Endothelial cell of umbilical vein (primary cell): ENCODE data around the gene SEC16B. TPM values are rescaled to one million over a fixed set of nuclear protein-coding genes. Genes with fewer than 3 reads are reported as not detected.

Source experiments
- BruUV-seq: library from RNA; stranded (reverse); fragments of 400-500 nt; replicated peaks from 2 replicates; lab custom pipeline; 2021; lab: Mats Ljungman, UMichigan
- CTCF ChIA-PET: fragments of 300-600, 350-600 bp; sonication (Branson Sonifier 250); formaldehyde crosslinking; loops from one replicate; lab custom pipeline; 2021; ENCODE audit warnings: antibody characterized with exemption, inconsistent platforms; lab: Charles Lee
- POLR2A ChIA-PET: fragments of 300-600, 350-600 bp; sonication (Branson Sonifier 250); formaldehyde crosslinking; loops from one replicate; lab custom pipeline; 2021; ENCODE audit warnings: antibody characterized with exemption, inconsistent platforms; lab: Charles Lee
- DNase-seq: peaks from one replicate; pipeline ENCODE4 v3.0.0-alpha.2; 2011; ENCODE audit warnings: low read depth, low spot score
- FAIRE-seq: peaks from 2 replicates; lab custom pipeline; 2011; peaks lifted over from hg19 to GRCh38; lab: Jason Lieb, UNC
- H2AFZ ChIP-seq: 2 replicates; pipeline ENCODE4 v1.6.0; 2012; ENCODE audit warnings: low read depth, low read length, control low read depth, inconsistent platforms
- H3K27ac ChIP-seq: 2 replicates; pipeline ENCODE4 v1.5.1; 2011; ENCODE audit warnings: low read depth, mild to moderate bottlenecking, control low read depth, low read length, moderate library complexity; ENCODE audit not compliant: insufficient read depth
- H3K27me3 ChIP-seq, 2 experiments: 2 replicates each; pipeline versions ENCODE4 v1.6.0 to v1.6.1; 2011; ENCODE audit warnings: low read length in 2 of 2, mixed read lengths in 1 of 2; ENCODE audit not compliant: control insufficient read depth in 2 of 2, insufficient read depth in 2 of 2
- H3K36me3 ChIP-seq, 2 experiments: 2 replicates in 1 of 2; 3 replicates in 1 of 2; pipeline ENCODE4 v1.5.1; 2011; ENCODE audit warnings: low read length in 2 of 2, mild to moderate bottlenecking in 1 of 2, moderate library complexity in 1 of 2; ENCODE audit not compliant: control insufficient read depth in 2 of 2, insufficient read depth in 2 of 2; ENCODE audit errors: extremely low read depth in 1 of 2
- H3K4me1 ChIP-seq: 3 replicates; pipeline ENCODE4 v1.5.1; 2011; ENCODE audit warnings: mild to moderate bottlenecking, low read length; ENCODE audit not compliant: control insufficient read depth, insufficient read depth; ENCODE audit errors: extremely low read depth
- H3K4me2 ChIP-seq: 2 replicates; pipeline ENCODE4 v1.6.1; 2011; ENCODE audit warnings: low read length, control low read depth, mixed read lengths; ENCODE audit not compliant: insufficient read depth
- H3K4me3 ChIP-seq, 3 experiments: fragments of 200-600 bp in 1 of 3; sonication (generic), shearing (Covaris generic) in 1 of 3; replicated peaks in 1 of 3; 2 replicates each; pipeline ENCODE4 v1.5.1; 2011 to 2016; ENCODE audit warnings: control low read depth in 3 of 3, low read length in 3 of 3, mild to moderate bottlenecking in 2 of 3, inconsistent platforms in 1 of 3, low read depth in 1 of 3, moderate library complexity in 1 of 3; ENCODE audit not compliant: insufficient read depth in 1 of 3
- H3K79me2 ChIP-seq: 2 replicates; pipeline ENCODE4 v1.6.0; 2012; ENCODE audit warnings: low read length, inconsistent platforms; ENCODE audit not compliant: control insufficient read depth, insufficient read depth
- H3K9ac ChIP-seq: replicated peaks from 2 replicates; pipeline ENCODE3; 2011; ENCODE audit warnings: low read length, control low read depth; ENCODE audit not compliant: insufficient read depth; ENCODE audit errors: extremely low read depth
- H3K9me1 ChIP-seq: replicated peaks from 3 replicates; pipeline ENCODE4 v1.6.0; 2011; ENCODE audit warnings: mild to moderate bottlenecking, low read length; ENCODE audit not compliant: control insufficient read depth, insufficient read depth; ENCODE audit errors: extremely low read depth
- H3K9me3 ChIP-seq: replicated peaks from 2 replicates; pipeline ENCODE4 v1.5.1; 2012; ENCODE audit warnings: low read length, inconsistent platforms; ENCODE audit not compliant: control insufficient read depth, insufficient read depth
- H4K20me1 ChIP-seq: replicated peaks from 2 replicates; pipeline ENCODE3; 2011; ENCODE audit warnings: mild to moderate bottlenecking, low read length; ENCODE audit not compliant: control insufficient read depth, insufficient read depth; ENCODE audit errors: extremely low read depth
- POLR2A ChIP-seq: IDR thresholded peaks from 2 replicates; pipeline ENCODE4 v1.6.1; 2012; ENCODE audit warnings: low read depth, mild to moderate bottlenecking, control low read depth, low read length
- dilution Hi-C: fragments of 300-500 bp; cut with MboI; formaldehyde crosslinking; loops from one replicate; pipeline ENCODE4 v1.15.0; 2019; ENCODE audit warnings: low sequenced_read_pairs; ENCODE audit not compliant: extremely low pct_ligation_motif_present
- intact Hi-C: fragments of 100-400 bp; cut with micrococcal nuclease; formaldehyde crosslinking; loops from one replicate; pipeline ENCODE4 v1.10.0; 2022
- polyA plus RNA-seq, 4 experiments: library from polyadenylated mRNA; depleted of rRNA in 3 of 4; stranded (reverse) in 3 of 4; unstranded in 1 of 4; fragments of >200 nt; gene quantifications; 2 replicates each; pipeline versions ENCODE4 v1.2.1 to v1.2.3, GENCODE V29; 2011 to 2012; ENCODE audit warnings: missing spikeins in 1 of 4
- total RNA-seq: library from RNA; stranded (reverse); gene quantifications from 2 replicates; pipeline ENCODE4 v1.2.3, GENCODE V29; 2021
- TF ChIP-seq, protein P1 (sequence below): IDR thresholded peaks from 2 replicates; pipeline ENCODE4 v1.6.1; 2011; ENCODE audit not compliant: insufficient read depth, insufficient read length
- TF ChIP-seq, protein P2 (sequence below), 2 donors: IDR thresholded peaks; 1 replicate in 1 of 2; 2 replicates in 1 of 2; pipeline ENCODE4 v1.5.1; 2011; ENCODE audit warnings: low read length in 2 of 2, mild to moderate bottlenecking in 2 of 2, moderate library complexity in 2 of 2, control low read depth in 1 of 2, inconsistent platforms in 1 of 2, low read depth in 1 of 2; ENCODE audit not compliant: insufficient read depth in 1 of 2; ENCODE audit errors: extremely low read depth in 1 of 2

SEC16B gene
- total and polyA plus RNA-seq, 2 donors (not counting 3 experiments of a cell fraction or from before 2014, with no cell fraction given) = 0.44 to 0.58 TPM

DNA sequence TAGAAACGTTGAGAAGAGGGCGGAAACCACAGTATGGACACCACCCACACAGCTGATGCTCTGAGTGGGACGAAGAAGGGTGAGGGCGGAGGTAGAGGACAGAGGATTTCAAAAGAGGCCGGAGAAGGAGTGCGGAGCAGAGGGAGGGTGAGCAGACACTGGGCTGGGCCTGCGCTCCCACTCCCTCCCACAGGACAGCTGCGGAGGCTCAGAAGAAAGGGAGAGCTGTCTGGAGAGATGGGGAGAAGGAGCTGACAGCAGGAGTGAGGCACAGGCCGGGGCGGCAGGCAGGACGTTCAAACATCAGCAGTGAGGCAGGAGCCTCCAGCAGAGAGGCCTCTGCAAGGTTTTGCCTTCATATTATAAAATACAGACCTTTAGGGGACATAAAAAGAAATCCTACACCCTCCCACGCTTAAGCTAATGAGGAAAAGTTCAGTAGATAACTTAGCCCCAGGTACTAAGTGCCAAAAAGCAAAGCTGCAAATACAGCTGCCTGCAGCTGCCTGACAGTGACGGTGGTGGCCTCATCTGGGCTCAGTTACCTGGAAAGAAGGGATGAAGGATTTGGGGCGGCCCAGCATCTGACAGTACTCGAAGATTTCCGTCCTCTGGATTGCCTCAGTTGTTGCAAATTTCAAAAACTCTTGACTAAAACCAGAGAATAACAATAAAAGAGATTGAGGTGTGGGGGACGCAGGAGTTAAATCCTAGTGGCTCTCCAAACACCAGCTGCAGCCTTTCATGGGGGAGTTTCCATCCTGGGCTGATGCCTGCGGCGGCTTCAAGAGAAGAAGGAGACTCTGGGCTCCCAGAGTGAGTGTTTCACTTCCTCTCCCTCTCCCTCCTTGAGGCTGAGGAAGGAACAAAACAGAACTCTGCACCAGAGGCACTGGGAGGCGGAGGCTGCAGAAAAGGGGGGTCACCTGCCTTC, 25.6 kb downstream of the SEC16B start:
- ChIA-PET POLR2A (no interaction called here), CTCF (interaction anchor here (0.8 to 8.8 kb wide), 7 partner anchors 16 to 1047 kb away, joined by 3 to 183 read pairs (median 7); no protein-coding TSS in a partner anchor)
- no peak overlapping the region for H2AFZ ChIP-seq
- H3K79me2 ChIP-seq = no peaks in the 10 kb centered on the region
- dilution Hi-C loops = no loop called here
- no peak overlapping the region for H3K4me2 ChIP-seq
- no peaks in the 10 kb centered on the region for H3K9me1 ChIP-seq
- no peak overlapping the region for H3K9ac ChIP-seq
- H3K27ac ChIP-seq = no peak overlapping the region
- H3K27me3 ChIP-seq = no peaks in the 10 kb centered on the region
- no peaks in the 10 kb centered on the region for H3K4me1 ChIP-seq
- no peaks in the 10 kb centered on the region for H3K36me3 ChIP-seq
- no TSS peak for BruUV-seq
- H4K20me1 ChIP-seq = no peaks in the 10 kb centered on the region
- intact Hi-C loops = loop anchor here (10.0 kb wide), 2 partner anchors 349 to 589 kb away; no protein-coding TSS in a partner anchor
- TF ChIP-seq, protein P1, sequence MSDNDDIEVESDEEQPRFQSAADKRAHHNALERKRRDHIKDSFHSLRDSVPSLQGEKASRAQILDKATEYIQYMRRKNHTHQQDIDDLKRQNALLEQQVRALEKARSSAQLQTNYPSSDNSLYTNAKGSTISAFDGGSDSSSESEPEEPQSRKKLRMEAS = no peak
- TF ChIP-seq, protein P2, sequence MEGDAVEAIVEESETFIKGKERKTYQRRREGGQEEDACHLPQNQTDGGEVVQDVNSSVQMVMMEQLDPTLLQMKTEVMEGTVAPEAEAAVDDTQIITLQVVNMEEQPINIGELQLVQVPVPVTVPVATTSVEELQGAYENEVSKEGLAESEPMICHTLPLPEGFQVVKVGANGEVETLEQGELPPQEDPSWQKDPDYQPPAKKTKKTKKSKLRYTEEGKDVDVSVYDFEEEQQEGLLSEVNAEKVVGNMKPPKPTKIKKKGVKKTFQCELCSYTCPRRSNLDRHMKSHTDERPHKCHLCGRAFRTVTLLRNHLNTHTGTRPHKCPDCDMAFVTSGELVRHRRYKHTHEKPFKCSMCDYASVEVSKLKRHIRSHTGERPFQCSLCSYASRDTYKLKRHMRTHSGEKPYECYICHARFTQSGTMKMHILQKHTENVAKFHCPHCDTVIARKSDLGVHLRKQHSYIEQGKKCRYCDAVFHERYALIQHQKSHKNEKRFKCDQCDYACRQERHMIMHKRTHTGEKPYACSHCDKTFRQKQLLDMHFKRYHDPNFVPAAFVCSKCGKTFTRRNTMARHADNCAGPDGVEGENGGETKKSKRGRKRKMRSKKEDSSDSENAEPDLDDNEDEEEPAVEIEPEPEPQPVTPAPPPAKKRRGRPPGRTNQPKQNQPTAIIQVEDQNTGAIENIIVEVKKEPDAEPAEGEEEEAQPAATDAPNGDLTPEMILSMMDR (IDR thresholded peaks at IDR 0.05; ENCODE audit: extremely low read depth in 1 of 2, insufficient read depth in 1 of 2, low read depth in 1 of 2, low read length in 2 of 2) = no peak
- no peak for TF ChIP-seq POLR2A
- H3K4me3 ChIP-seq = no peak overlapping the region
- no peak for FAIRE-seq
- no peak for DNase-seq
- no peaks in the 10 kb centered on the region for H3K9me3 ChIP-seq
